Epithelial cell of proximal tubule (primary cell): Measurements from ENCODE around the gene STYXL1. TPM values are rescaled to one million over a fixed set of nuclear protein-coding genes. Genes with fewer than 3 reads are reported as not detected.

ENCODE experiments used
- DNase-seq: peaks from one replicate; pipeline ENCODE4 v3.0.0-alpha.2; 2011; ENCODE audit warnings: low read depth
- H3K4me3 ChIP-seq: 2 replicates; pipeline ENCODE4 v1.5.1; 2011; ENCODE audit warnings: low read depth, mild to moderate bottlenecking, low read length
- total RNA-seq: library from RNA; depleted of rRNA; stranded (reverse); fragments of >200 nt; gene quantifications from 2 replicates; pipeline ENCODE4 v1.2.3, GENCODE V29; 2015
- TF ChIP-seq, protein P1 (sequence below): conservative IDR thresholded peaks from 2 replicates; pipeline ENCODE4 v1.5.1; 2012; ENCODE audit warnings: low read depth, mild to moderate bottlenecking, low read length

STYXL1 gene
- total RNA-seq, 1 donor from 2014 or later, result 78.0 TPM

DNA sequence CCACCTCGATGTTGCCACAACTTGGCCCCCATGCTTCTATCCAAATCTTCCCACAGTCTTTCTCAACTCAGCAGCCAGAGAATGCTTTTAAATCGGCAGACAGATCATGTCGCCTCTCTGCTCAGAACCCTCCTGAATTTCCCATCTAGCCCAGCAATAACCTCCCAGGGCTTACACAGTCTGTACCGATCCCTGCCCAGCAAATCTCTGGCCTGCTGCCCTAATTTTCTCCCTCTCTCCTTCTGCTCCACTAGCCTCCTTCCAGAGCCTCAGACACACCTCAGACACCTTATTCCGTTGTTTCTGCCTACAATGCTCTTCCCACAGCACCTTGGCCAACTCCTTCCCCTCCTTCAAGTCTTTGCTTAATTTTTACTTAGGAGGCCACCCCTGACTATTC, 32.4 kb upstream of the STYXL1 start:
- TF ChIP-seq, protein P1, sequence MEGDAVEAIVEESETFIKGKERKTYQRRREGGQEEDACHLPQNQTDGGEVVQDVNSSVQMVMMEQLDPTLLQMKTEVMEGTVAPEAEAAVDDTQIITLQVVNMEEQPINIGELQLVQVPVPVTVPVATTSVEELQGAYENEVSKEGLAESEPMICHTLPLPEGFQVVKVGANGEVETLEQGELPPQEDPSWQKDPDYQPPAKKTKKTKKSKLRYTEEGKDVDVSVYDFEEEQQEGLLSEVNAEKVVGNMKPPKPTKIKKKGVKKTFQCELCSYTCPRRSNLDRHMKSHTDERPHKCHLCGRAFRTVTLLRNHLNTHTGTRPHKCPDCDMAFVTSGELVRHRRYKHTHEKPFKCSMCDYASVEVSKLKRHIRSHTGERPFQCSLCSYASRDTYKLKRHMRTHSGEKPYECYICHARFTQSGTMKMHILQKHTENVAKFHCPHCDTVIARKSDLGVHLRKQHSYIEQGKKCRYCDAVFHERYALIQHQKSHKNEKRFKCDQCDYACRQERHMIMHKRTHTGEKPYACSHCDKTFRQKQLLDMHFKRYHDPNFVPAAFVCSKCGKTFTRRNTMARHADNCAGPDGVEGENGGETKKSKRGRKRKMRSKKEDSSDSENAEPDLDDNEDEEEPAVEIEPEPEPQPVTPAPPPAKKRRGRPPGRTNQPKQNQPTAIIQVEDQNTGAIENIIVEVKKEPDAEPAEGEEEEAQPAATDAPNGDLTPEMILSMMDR, result no peak
- no peak for DNase-seq
- H3K4me3 ChIP-seq, result no peak overlapping the region

- DNase-seq, result no peak
- H3K4me3 ChIP-seq, result no peak overlapping the region
- TF ChIP-seq, protein P1, result no peak
These were observed 29.6 kb upstream of the STYXL1 start for GRCh38 chr7:76077435-76077834.

GRCh38 chr7:76076995-76077394, 29.2 kb upstream of the STYXL1 start:
- no peak for DNase-seq
- H3K4me3 ChIP-seq, result no peak overlapping the region
- TF ChIP-seq, protein P1, result no peak

DNA sequence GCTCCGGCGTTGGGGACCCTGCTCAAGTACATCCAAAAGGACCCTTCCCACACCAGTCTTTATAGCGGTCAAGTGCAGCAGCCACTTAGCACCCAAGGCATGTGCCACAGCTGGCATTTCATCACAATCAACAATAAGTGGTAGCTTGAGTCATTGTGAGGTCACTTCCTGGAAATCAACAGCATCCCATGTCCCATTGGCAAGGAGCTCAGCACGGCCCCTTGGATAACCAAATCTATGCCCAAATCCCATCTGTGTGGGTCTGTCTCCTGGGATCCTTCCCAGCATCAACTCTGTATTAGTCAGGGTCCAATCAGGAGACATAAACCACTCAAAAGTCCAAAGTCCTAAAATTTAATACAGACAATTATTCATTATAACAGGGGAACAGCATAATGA, 27.2 kb upstream of the STYXL1 start:
- no peak overlapping the region for H3K4me3 ChIP-seq
- TF ChIP-seq, protein P1, result no peak
- DNase-seq, result no peak

GRCh38 chr7:76074306-76074971, 26.6 kb upstream of the STYXL1 start:
- DNase-seq, result no peak
- no peak overlapping the region for H3K4me3 ChIP-seq
- TF ChIP-seq, protein P1, result no peak

DNA sequence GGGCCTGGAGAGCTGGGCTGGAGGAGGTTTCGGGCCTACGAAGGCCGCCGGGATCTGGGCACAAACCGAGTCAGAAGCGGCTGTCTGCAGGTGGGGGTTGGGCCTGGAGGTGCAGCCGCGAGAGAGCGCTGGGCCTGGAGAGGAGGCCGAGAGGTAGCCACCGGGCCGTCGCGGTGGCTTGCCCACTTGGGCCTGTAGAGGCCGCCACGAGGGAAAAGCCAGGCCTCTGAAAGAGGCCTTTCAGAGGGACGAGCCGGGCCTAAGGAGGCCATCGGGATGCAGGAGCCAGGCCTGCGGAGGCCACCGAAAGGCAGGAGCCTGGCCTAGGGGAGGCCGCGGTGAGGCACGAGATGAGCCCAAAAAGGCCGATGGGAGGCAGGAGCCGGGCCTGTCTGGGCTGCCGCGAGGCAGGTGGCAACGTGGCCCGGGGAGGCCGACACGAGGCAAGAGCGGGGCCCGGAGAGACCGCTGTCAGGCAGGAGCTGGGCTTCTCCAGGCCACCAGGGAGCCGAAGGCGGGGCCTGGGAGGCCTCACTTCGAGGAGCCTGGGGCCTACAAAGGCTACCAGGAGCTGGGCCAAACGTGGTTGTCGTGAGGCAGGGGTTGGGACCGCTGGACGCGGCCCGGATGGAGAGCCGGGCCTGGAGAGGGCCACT, 25.7 kb upstream of the STYXL1 start:
- TF ChIP-seq, protein P1, result no peak
- no peak for DNase-seq
- no peak overlapping the region for H3K4me3 ChIP-seq
